HG02571 (cell line): Measurements from ENCODE around the gene SSH3.
"Not testable (repeated sequence)": the region's sequence is repeated elsewhere in the genome, so short reads cannot be mapped to it uniquely, and the experiment has no call there.

Experiments used
- ATAC-seq: cut with Tn5 transposase; IDR thresholded peaks from one replicate; pipeline ENCODE4 v1.9.1; 2021; ENCODE audit warnings: mild to moderate bottlenecking, moderate library complexity; ENCODE audit not compliant: unreplicated experiment

Gene SSH3

GRCh38 chr11:67303132-67303834 is at the start of gene SSH3:
Gene SSH3, plus strand, starts transcription at chr11:67303530. Its CDS starts 96 bp downstream, at chr11:67303626.
- no peak for ATAC-seq

- ATAC-seq: no peak
Measured at GRCh38 chr11:67253872-67254624, 49.3 kb upstream of the SSH3 start.

- ATAC-seq: no peak
Measured at GRCh38 chr11:67254798-67255197, 48.5 kb upstream of the SSH3 start.

GRCh38 chr11:67255353-67255752 is 48.0 kb upstream of the SSH3 start:
- no peak for ATAC-seq

- no peak for ATAC-seq
Measured at GRCh38 chr11:67255864-67256263, 47.5 kb upstream of the SSH3 start.

- ATAC-seq: no peak
Measured at GRCh38 chr11:67256477-67257135, 46.7 kb upstream of the SSH3 start.

- no peak for ATAC-seq
Measured at GRCh38 chr11:67260406-67260805, 42.9 kb upstream of the SSH3 start.

- ATAC-seq: not testable (repeated sequence)
Measured at GRCh38 chr11:67260885-67261639, 42.3 kb upstream of the SSH3 start.

- ATAC-seq: no peak
Measured at GRCh38 chr11:67261640-67261945, 41.7 kb upstream of the SSH3 start.

- ATAC-seq: no peak
Measured at GRCh38 chr11:67261946-67262681, 41.2 kb upstream of the SSH3 start.

GRCh38 chr11:67262731-67263675 is 40.3 kb upstream of the SSH3 start:
- ATAC-seq: no peak

GRCh38 chr11:67264260-67264659 is 39.1 kb upstream of the SSH3 start:
- ATAC-seq: no peak

GRCh38 chr11:67264877-67265632 is 38.3 kb upstream of the SSH3 start:
- ATAC-seq: no peak

GRCh38 chr11:67265633-67266448 is 37.5 kb upstream of the SSH3 start:
- peak; percentile 39 for ATAC-seq

GRCh38 chr11:67266449-67267187 is 36.7 kb upstream of the SSH3 start, which contains the start of gene GRK2:
Gene GRK2, plus strand, starts transcription at chr11:67266473. Its CDS starts 227 bp downstream, at chr11:67266700.
- ATAC-seq: peak; percentile 10

- ATAC-seq: no peak
Measured at GRCh38 chr11:67267188-67268080, 35.9 kb upstream of the SSH3 start.
